Measurements from ENCODE around the gene CCDC18.
"Not testable (repeated sequence)": the region's sequence is repeated elsewhere in the genome, so short reads cannot be mapped to it uniquely, and the experiment has no call there.

CCDC18 gene

DNA sequence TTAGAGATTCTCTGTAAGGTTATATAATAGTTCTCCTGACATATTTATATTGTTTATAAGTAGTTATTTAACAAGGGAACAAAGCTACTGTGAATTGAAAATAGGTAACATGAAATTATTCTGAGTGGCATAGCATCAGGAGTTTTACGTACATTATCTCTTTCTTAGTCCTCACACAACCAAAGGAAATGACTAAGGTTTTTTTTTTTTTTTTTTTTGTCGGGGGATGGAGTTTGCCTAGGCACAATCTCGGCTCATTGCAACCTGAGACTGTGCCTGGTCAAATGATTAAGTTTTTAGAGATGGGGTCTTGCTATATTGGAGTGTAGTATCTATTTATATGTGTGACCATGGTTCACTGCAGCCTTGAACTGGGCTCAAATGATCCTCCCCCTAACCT lies 25.2 kb upstream of the CCDC18 start:
- Histone ChIP-seq H3K4me2 (ENCODE audit: low read length) (no peak overlapping the region), H3K79me2 (ENCODE audit: control insufficient read depth, low read length) (peaks cover 5% of the 10 kb centered on the region; the same call in 1 of the 2 replicates), H3K27ac (ENCODE audit: low read depth, low read length) (no peak overlapping the region), H3K4me3 (ENCODE audit: low read length) (no peak overlapping the region), H3F3A (ENCODE audit: control insufficient read depth, insufficient read depth) (peaks cover 29% of the 10 kb centered on the region), H3K9me3 (ENCODE audit: control insufficient read depth, insufficient read depth, low read length) (no peaks in the 10 kb centered on the region), H3K9me2 (replicated peaks; ENCODE audit: control insufficient read depth, low read length) (no peaks in the 10 kb centered on the region), H3K4me1 (ENCODE audit: control insufficient read depth, low read length) (no peaks in the 10 kb centered on the region), H3K36me3 (ENCODE audit: control insufficient read depth, low read length) (peaks cover 72% of the 10 kb centered on the region), H4K20me1 (ENCODE audit: control insufficient read depth, insufficient read depth, low read depth, low read length) (no peaks in the 10 kb centered on the region), H3K27me3 (ENCODE audit: control insufficient read depth, low read length) (no peaks in the 10 kb centered on the region)
- TF ChIP-seq, protein P1, sequence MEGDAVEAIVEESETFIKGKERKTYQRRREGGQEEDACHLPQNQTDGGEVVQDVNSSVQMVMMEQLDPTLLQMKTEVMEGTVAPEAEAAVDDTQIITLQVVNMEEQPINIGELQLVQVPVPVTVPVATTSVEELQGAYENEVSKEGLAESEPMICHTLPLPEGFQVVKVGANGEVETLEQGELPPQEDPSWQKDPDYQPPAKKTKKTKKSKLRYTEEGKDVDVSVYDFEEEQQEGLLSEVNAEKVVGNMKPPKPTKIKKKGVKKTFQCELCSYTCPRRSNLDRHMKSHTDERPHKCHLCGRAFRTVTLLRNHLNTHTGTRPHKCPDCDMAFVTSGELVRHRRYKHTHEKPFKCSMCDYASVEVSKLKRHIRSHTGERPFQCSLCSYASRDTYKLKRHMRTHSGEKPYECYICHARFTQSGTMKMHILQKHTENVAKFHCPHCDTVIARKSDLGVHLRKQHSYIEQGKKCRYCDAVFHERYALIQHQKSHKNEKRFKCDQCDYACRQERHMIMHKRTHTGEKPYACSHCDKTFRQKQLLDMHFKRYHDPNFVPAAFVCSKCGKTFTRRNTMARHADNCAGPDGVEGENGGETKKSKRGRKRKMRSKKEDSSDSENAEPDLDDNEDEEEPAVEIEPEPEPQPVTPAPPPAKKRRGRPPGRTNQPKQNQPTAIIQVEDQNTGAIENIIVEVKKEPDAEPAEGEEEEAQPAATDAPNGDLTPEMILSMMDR (IDR thresholded peaks at IDR 0.05; ENCODE audit: low read depth, low read length, poor library complexity, severe bottlenecking): no peak
- no peak for TF ChIP-seq EZH2phosphoT487 (IDR thresholded peaks at IDR 0.05; ENCODE audit: borderline replicate concordance, low read length)

DNA sequence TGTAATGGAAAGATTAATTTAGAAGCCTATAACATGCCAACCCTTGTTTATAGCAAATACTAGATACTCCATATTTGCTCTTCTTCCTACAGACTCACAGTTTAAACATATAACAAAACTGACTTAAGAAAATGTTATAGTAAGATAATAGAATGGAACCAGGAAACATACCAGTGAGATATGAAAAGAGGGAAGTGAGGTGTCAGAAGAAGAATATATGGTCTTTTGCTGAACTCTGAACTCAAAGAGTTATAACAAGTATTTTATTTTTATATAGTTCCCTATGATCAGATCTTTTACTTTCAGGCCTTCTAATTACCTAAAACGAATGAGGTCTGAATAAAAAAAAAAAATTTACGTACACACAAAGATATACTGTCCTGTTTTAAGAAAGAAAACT lies 21.2 kb upstream of the CCDC18 start:
- Histone ChIP-seq H3K9me2 (replicated peaks; ENCODE audit: control insufficient read depth, low read length) (no peaks in the 10 kb centered on the region), H3K9me3 (ENCODE audit: control insufficient read depth, insufficient read depth, low read length) (no peaks in the 10 kb centered on the region), H4K20me1 (ENCODE audit: control insufficient read depth, insufficient read depth, low read depth, low read length) (no peaks in the 10 kb centered on the region), H3K36me3 (ENCODE audit: control insufficient read depth, low read length) (peaks cover 42% of the 10 kb centered on the region), H3K4me2 (ENCODE audit: low read length) (no peak overlapping the region), H3K4me1 (ENCODE audit: control insufficient read depth, low read length) (no peaks in the 10 kb centered on the region), H3K27me3 (ENCODE audit: control insufficient read depth, low read length) (no peaks in the 10 kb centered on the region), H3K27ac (ENCODE audit: low read depth, low read length) (no peak overlapping the region), H3K4me3 (ENCODE audit: low read length) (no peak overlapping the region), H3F3A (ENCODE audit: control insufficient read depth, insufficient read depth) (peaks cover 17% of the 10 kb centered on the region), H3K79me2 (ENCODE audit: control insufficient read depth, low read length) (peaks cover 34% of the 10 kb centered on the region)
- TF ChIP-seq EZH2phosphoT487 (IDR thresholded peaks at IDR 0.05; ENCODE audit: borderline replicate concordance, low read length): no peak
- TF ChIP-seq, protein P1 (IDR thresholded peaks at IDR 0.05; ENCODE audit: low read depth, low read length, poor library complexity, severe bottlenecking): no peak

DNA sequence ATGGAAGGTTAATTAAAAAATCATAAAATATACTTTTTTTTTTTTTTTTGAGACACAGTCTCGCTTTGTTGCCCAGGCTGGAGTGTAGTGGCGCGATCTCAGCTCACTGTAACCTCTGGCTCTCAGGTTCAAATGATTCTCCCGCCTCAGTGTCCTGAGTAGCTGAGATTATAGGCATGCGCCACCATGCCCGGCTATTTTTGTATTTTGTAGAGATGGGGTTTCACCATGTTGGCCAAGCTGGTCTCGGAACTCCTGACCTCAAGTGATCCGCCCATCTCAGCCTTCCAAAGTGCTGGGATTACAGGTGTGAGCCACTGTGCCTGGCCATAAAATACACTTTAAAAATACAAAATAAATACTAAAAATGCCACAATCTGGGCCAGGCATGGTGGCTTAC lies 17.2 kb upstream of the CCDC18 start:
- H3K9me2 ChIP-seq (replicated peaks; ENCODE audit: control insufficient read depth, low read length); H4K20me1 ChIP-seq (ENCODE audit: control insufficient read depth, insufficient read depth, low read depth, low read length); H3F3A ChIP-seq (ENCODE audit: control insufficient read depth, insufficient read depth); H3K27me3 ChIP-seq (ENCODE audit: control insufficient read depth, low read length); H3K9me3 ChIP-seq (ENCODE audit: control insufficient read depth, insufficient read depth, low read length); H3K4me2 ChIP-seq (ENCODE audit: low read length); H3K4me3 ChIP-seq (ENCODE audit: low read length); H3K4me1 ChIP-seq (ENCODE audit: control insufficient read depth, low read length); H3K27ac ChIP-seq (ENCODE audit: low read depth, low read length): not testable (repeated sequence)
- Histone ChIP-seq H3K79me2 (ENCODE audit: control insufficient read depth, low read length) (peaks cover 71% of the 10 kb centered on the region), H3K36me3 (ENCODE audit: control insufficient read depth, low read length) (peaks cover 25% of the 10 kb centered on the region)

DNA sequence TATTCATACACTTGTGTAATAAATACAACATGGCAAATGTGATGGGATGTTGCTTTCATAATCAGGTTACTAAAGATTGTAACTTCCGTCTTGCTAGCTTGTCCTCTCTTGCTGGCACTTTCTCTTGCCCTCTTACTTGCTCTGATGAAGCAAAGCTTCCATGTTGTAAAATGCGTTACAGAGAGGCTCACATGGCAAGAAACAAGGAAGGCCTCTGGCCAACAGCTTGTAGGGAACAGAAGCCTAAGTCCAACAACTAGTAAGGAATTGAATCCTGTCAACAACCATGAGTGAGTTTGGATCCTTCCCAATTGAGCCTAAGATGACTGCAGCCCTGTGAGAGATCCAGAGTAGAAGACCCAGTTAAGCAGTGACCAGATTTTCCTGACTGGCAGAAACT lies 15.7 kb upstream of the CCDC18 start:
- H3K27me3 ChIP-seq (ENCODE audit: control insufficient read depth, low read length): no peaks in the 10 kb centered on the region
- H3K27ac ChIP-seq (ENCODE audit: low read depth, low read length): no peak overlapping the region

DNA sequence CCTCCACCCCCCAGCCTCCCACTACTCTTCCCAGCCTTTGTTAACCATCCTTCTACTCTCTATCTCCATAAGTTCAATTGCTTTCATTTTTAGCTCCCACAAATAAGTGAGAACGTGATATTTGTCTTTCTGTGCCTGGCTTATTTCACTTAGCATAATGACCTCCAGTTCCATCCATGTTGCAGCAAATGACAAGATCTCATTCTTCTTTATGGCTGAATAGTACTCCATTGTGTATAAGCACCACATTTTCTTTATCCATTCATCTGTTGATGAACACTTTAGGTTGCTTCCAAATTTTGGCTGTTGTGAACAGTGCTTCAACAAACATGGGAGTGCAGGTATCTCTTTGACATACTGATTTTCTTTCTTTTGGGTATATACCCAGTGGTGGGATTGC lies 14.6 kb upstream of the CCDC18 start:
- not testable (repeated sequence) for H3K27me3 ChIP-seq (ENCODE audit: control insufficient read depth, low read length); H3K4me1 ChIP-seq (ENCODE audit: control insufficient read depth, low read length); H3F3A ChIP-seq (ENCODE audit: control insufficient read depth, insufficient read depth); H3K9me2 ChIP-seq (replicated peaks; ENCODE audit: control insufficient read depth, low read length); H4K20me1 ChIP-seq (ENCODE audit: control insufficient read depth, insufficient read depth, low read depth, low read length); H3K27ac ChIP-seq (ENCODE audit: low read depth, low read length); H3K4me2 ChIP-seq (ENCODE audit: low read length); H3K4me3 ChIP-seq (ENCODE audit: low read length); H3K9me3 ChIP-seq (ENCODE audit: control insufficient read depth, insufficient read depth, low read length)
- Histone ChIP-seq H3K36me3 (ENCODE audit: control insufficient read depth, low read length) (peaks cover 20% of the 10 kb centered on the region; the same call in 1 of the 2 replicates), H3K79me2 (ENCODE audit: control insufficient read depth, low read length) (peaks cover 92% of the 10 kb centered on the region)

More for the DNA sequence above, 15.7 kb upstream of the CCDC18 start:
- no peak overlapping the region for H3K4me3 ChIP-seq (ENCODE audit: low read length)
- H3K4me1 ChIP-seq (ENCODE audit: control insufficient read depth, low read length): no peaks in the 10 kb centered on the region
- H3K4me2 ChIP-seq (ENCODE audit: low read length): no peak overlapping the region
- peaks cover 4% of the 10 kb centered on the region; the same call in 1 of the 2 replicates for H3F3A ChIP-seq (ENCODE audit: control insufficient read depth, insufficient read depth)
- H3K9me3 ChIP-seq (ENCODE audit: control insufficient read depth, insufficient read depth, low read length): no peaks in the 10 kb centered on the region
- H3K36me3 ChIP-seq (ENCODE audit: control insufficient read depth, low read length): peaks cover 18% of the 10 kb centered on the region; the same call in 1 of the 2 replicates
- no peaks in the 10 kb centered on the region for H4K20me1 ChIP-seq (ENCODE audit: control insufficient read depth, insufficient read depth, low read depth, low read length)
- H3K79me2 ChIP-seq (ENCODE audit: control insufficient read depth, low read length): peaks cover 83% of the 10 kb centered on the region
- TF ChIP-seq, protein P1 (IDR thresholded peaks at IDR 0.05; ENCODE audit: low read depth, low read length, poor library complexity, severe bottlenecking): no peak
- no peak for TF ChIP-seq EZH2phosphoT487 (IDR thresholded peaks at IDR 0.05; ENCODE audit: borderline replicate concordance, low read length)
- H3K9me2 ChIP-seq (replicated peaks; ENCODE audit: control insufficient read depth, low read length): no peaks in the 10 kb centered on the region
